Measurements from ENCODE around the gene CYP4B1. TPM values are rescaled to one million over a fixed set of nuclear protein-coding genes. Genes with fewer than 3 reads are reported as not detected.

The CYP4B1 gene
- total and polyA plus RNA-seq, 2 donors (not counting 1 experiment from before 2014, with no cell fraction given): not detected

GRCh38 chr1:46807046-46807972 lies 8.5 kb downstream of the CYP4B1 start:
- Mint-ChIP-seq H3K27ac (no peak overlapping the region), H3K4me1 (no peaks in the 10 kb centered on the region), H3K4me3 (no peak overlapping the region), H3K27me3 (peaks cover 8% of the 10 kb centered on the region), H3K9me3 (ENCODE audit: insufficient read depth) (peaks cover 5% of the 10 kb centered on the region)
- no peaks in the 10 kb centered on the region for H3K4me1 ChIP-seq (ENCODE audit: control insufficient read depth in 2 of 2, insufficient read depth in 2 of 2, low read length in 2 of 2)
- TF ChIP-seq EZH2 (IDR thresholded peaks at IDR 0.05; ENCODE audit: borderline replicate concordance, insufficient read depth, low read depth, low read length, poor library complexity, severe bottlenecking) (no peak), CTCF (IDR thresholded peaks at IDR 0.05) (no peak)
- H3K36me3 ChIP-seq (replicated peaks in 1 of 2; ENCODE audit: control extremely low read depth in 1 of 2, control insufficient read depth in 1 of 2, extremely low read depth in 1 of 2, insufficient read depth in 2 of 2, low read length in 1 of 2): no peaks in the 10 kb centered on the region
- no peak overlapping the region for H3K27ac ChIP-seq (ENCODE audit: low read length in 2 of 2)
- POLR2A ChIA-PET: no interaction called here
- H4K20me1 ChIP-seq (ENCODE audit: control insufficient read depth, insufficient read depth, low read length, poor library complexity, severe bottlenecking): no peaks in the 10 kb centered on the region
- H3K79me2 ChIP-seq (ENCODE audit: control insufficient read depth, insufficient read depth, low read length): no peaks in the 10 kb centered on the region
- H3K9ac ChIP-seq (ENCODE audit: low read length): no peak overlapping the region
- no peaks in the 10 kb centered on the region for H3K27me3 ChIP-seq (replicated peaks in 1 of 4; ENCODE audit: control extremely low read depth in 1 of 4, control insufficient read depth in 3 of 4, insufficient read depth in 4 of 4, low read length in 3 of 4)
- H2AFZ ChIP-seq (ENCODE audit: insufficient read depth, low read depth, low read length, poor library complexity, severe bottlenecking): no peak overlapping the region
- ATAC-seq (ENCODE audit: low read depth) (no peak), DNase-seq (no peak)
- intact Hi-C loops (cut with micrococcal nuclease): no loop called here
- no peak overlapping the region for H3K4me2 ChIP-seq (replicated peaks; ENCODE audit: low read depth, low read length, poor library complexity, severe bottlenecking)
- CTCF ChIA-PET: no interaction called here
- WGBS (ENCODE audit: insufficient coverage): 78% methylated on average over 6 of the region's 7 CpGs
- H3K4me3 ChIP-seq (ENCODE audit: control extremely low read depth in 1 of 5, extremely low read depth in 1 of 5, insufficient read depth in 1 of 5, low read depth in 2 of 5, low read length in 4 of 5): no peak overlapping the region
- peaks cover 0 to 3% (median 0%) of the 10 kb centered on the region in 3 donors for H3K9me3 ChIP-seq (ENCODE audit: control extremely low read depth in 1 of 3, control insufficient read depth in 2 of 3, insufficient read depth in 1 of 3, low read length in 2 of 3)

GRCh38 chr1:46809071-46809470 lies 10.2 kb downstream of the CYP4B1 start:
- intact Hi-C loops (cut with micrococcal nuclease): no loop called here
- Mint-ChIP-seq H3K27me3 (peaks cover 8% of the 10 kb centered on the region), H3K27ac (no peak overlapping the region), H3K9me3 (ENCODE audit: insufficient read depth) (peaks cover 5% of the 10 kb centered on the region), H3K4me1 (no peaks in the 10 kb centered on the region), H3K4me3 (no peak overlapping the region)
- ChIA-PET CTCF (no interaction called here), POLR2A (no interaction called here)
- H3K4me2 ChIP-seq (replicated peaks; ENCODE audit: low read depth, low read length, poor library complexity, severe bottlenecking): no peak overlapping the region
- no peak overlapping the region for H3K4me3 ChIP-seq (ENCODE audit: control extremely low read depth in 1 of 5, extremely low read depth in 1 of 5, insufficient read depth in 1 of 5, low read depth in 2 of 5, low read length in 4 of 5)
- DNase-seq (no peak), ATAC-seq (ENCODE audit: low read depth) (no peak)
- H3K9me3 ChIP-seq (ENCODE audit: control extremely low read depth in 1 of 3, control insufficient read depth in 2 of 3, insufficient read depth in 1 of 3, low read length in 2 of 3): peaks cover 0 to 3% (median 0%) of the 10 kb centered on the region in 3 donors
- H3K27ac ChIP-seq (ENCODE audit: low read length in 2 of 2): no peak overlapping the region
- no peak overlapping the region for H2AFZ ChIP-seq (ENCODE audit: insufficient read depth, low read depth, low read length, poor library complexity, severe bottlenecking)
- no peaks in the 10 kb centered on the region for H3K79me2 ChIP-seq (ENCODE audit: control insufficient read depth, insufficient read depth, low read length)
- H3K4me1 ChIP-seq (ENCODE audit: control insufficient read depth in 2 of 2, insufficient read depth in 2 of 2, low read length in 2 of 2): no peaks in the 10 kb centered on the region
- no peaks in the 10 kb centered on the region for H3K27me3 ChIP-seq (replicated peaks in 1 of 4; ENCODE audit: control extremely low read depth in 1 of 4, control insufficient read depth in 3 of 4, insufficient read depth in 4 of 4, low read length in 3 of 4)
- H3K36me3 ChIP-seq (replicated peaks in 1 of 2; ENCODE audit: control extremely low read depth in 1 of 2, control insufficient read depth in 1 of 2, extremely low read depth in 1 of 2, insufficient read depth in 2 of 2, low read length in 1 of 2): no peaks in the 10 kb centered on the region
- TF ChIP-seq EZH2 (IDR thresholded peaks at IDR 0.05; ENCODE audit: borderline replicate concordance, insufficient read depth, low read depth, low read length, poor library complexity, severe bottlenecking): no peak
- TF ChIP-seq CTCF (IDR thresholded peaks at IDR 0.05): no peak
- WGBS (ENCODE audit: insufficient coverage): no CpG with 5 or more reads among the region's 1 CpG
- H4K20me1 ChIP-seq (ENCODE audit: control insufficient read depth, insufficient read depth, low read length, poor library complexity, severe bottlenecking): no peaks in the 10 kb centered on the region
- no peak overlapping the region for H3K9ac ChIP-seq (ENCODE audit: low read length)
